Right ventricle myocardium superior (tissue), 1 donor: Measurements from ENCODE around the gene NOC3L. TPM values are rescaled to one million over a fixed set of nuclear protein-coding genes. Genes with fewer than 3 reads are reported as not detected.
"Not testable (repeated sequence)": the region's sequence is repeated elsewhere in the genome, so short reads cannot be mapped to it uniquely, and the experiment has no call there.

Source experiments
- ATAC-seq: fragments of 200-7000 bp; cut with Tn5 transposase; one replicate; pipeline ENCODE4 v1.9.1; 2020; ENCODE audit warnings: mild to moderate bottlenecking; ENCODE audit not compliant: poor library complexity
- DNase-seq: peaks from one replicate; pipeline ENCODE4 v3.0.0-alpha.2; 2020
- intact Hi-C: fragments of 100-400 bp; cut with DNase I; formaldehyde crosslinking; loops from one replicate; pipeline ENCODE4 v1.11.2; 2022
- long read RNA-seq: library from polyadenylated mRNA; unstranded; transcript quantifications from one replicate; pipeline ENCODE4 v2.0.0, GENCODE V29; 2021
- total RNA-seq: library from RNA; stranded (reverse); fragmentation: NEBNext Ultra II Directional; extraction: Animal tissue kit (Norgen Biotek cat#: 25700); gene quantifications from one replicate; pipeline ENCODE4 v1.2.1, GENCODE V29; 2021
- donor health status: DM: no; HTN: yes; CAD: no; lungs with severe emphysema.

NOC3L gene, protein sequence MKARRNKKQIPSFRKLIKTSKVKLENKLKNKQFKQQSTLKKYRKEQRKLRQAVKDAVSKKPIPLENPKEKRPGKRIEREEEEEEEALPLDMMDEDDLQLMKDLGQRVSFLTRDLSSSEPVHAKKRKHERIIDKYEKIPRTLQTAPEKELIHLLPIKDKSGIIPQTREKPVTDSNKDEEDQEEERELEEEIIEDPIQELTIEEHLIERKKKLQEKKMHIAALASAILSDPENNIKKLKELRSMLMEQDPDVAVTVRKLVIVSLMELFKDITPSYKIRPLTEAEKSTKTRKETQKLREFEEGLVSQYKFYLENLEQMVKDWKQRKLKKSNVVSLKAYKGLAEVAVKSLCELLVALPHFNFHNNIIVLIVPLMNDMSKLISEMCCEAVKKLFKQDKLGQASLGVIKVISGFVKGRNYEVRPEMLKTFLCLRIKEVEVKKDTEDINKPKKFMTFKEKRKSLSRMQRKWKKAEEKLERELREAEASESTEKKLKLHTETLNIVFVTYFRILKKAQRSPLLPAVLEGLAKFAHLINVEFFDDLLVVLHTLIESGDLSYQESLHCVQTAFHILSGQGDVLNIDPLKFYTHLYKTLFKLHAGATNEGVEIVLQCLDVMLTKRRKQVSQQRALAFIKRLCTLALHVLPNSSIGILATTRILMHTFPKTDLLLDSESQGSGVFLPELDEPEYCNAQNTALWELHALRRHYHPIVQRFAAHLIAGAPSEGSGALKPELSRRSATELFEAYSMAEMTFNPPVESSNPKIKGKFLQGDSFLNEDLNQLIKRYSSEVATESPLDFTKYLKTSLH
- 9.3 TPM for total RNA-seq
- long read RNA-seq, transcript NOC3L-201 (21 exons, 3,455 nt) = major isoform, 22 of 25 reads
- long read RNA-seq, partial matches to known transcripts = 0 of 25 reads
- long read RNA-seq, other reads (novel, unspliced or antisense) = 3 of 25 reads

GRCh38 chr10:94362360-94363250 is at the start of gene NOC3L:
NOC3L (minus strand) TSS chr10:94362939; CDS start chr10:94362838, 101 bp downstream.
- peak; percentile 100 for ATAC-seq
- peak; percentile 98 for DNase-seq
- intact Hi-C loops = loop anchor here (5.0 kb wide), 2 partner anchors 40 to 80 kb away; partner anchors contain the start of gene TBC1D12

DNA sequence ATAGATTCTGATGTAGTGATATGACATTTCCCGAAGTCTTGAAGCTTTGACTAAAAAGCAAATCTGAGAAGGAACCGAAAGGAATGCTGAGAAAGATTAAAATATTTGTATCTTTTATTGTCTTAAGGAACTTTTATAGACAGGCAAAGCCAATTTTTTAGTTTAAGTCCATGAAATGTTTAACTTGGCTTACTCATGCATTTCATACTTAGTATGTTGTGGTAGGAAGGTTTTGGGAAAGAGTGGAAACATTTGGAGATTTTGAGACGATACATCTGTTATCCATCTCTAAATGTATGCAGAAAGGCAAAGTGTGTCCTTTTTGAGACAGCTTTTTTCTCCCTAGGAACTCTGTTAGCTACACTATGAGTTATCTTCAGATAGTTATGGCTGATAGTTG is 49.7 kb upstream of the NOC3L start:
- DNase-seq (no peak), ATAC-seq (no peak)
- intact Hi-C loops = no loop called here

- intact Hi-C loops = no loop called here
- DNase-seq (no peak), ATAC-seq (no peak)
Measured at GRCh38 chr10:94411304-94411703, 48.6 kb upstream of the NOC3L start.

DNA sequence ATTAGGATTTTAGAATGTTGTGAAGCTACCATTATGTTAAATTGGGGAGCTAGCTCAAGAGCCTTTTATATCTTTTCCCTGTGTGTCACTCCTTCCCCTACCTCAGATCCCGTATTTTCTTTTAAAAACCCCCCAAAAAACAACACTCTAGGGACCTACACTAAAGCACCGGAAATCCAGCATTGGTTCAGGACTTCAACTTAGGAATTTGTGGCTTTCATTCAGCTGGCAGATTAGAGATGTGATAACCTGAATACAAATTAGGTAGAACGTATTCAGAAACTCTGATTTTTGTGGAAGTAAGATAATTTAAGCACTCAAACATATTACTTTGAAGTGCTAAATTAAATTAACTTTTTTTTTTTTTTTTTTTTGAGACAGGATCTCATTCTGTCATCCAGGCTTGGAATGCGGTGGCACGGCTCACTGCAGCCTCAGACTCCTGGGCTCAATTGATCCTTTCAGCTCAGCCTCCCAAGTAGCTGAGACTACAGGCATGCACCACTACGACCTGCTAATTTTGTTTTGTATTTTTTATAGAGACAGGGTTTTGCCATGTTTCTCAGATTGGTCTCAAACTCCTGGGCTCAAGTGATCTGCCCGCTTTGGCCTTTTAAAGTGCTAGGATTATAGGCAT is 46.4 kb upstream of the NOC3L start:
- DNase-seq (no peak), ATAC-seq (no peak)
- intact Hi-C loops = no loop called here

- intact Hi-C loops = no loop called here
- DNase-seq (no peak), ATAC-seq (no peak)
Measured at GRCh38 chr10:94407668-94408067, 44.9 kb upstream of the NOC3L start.

DNA sequence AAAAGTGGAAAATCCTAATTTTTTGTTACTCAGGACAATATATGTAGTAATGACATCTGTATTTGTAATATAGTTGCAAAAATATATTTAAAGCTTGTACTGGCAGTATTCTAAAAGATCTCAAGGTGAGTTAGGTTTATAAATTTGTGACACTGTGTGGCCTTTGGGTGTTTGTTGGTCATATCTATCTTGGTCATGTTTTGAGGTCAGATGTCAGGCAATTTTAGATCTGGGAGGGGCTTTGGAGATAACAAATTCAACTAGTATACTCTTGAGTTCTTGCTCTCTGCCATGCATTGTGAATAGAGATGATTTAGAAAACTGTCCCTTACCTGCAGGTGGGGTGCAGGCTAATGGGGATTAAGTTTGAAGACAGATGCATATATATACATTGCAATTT is 42.7 kb upstream of the NOC3L start:
- intact Hi-C loops = no loop called here
- DNase-seq (no peak), ATAC-seq (no peak)

- DNase-seq = peak; percentile 73
- intact Hi-C loops = loop anchor here (5.0 kb wide), 1 partner anchor 41 kb away; the partner anchor contains the start of gene NOC3L
- ATAC-seq = peak; percentile 51
Measured at GRCh38 chr10:94403380-94404213, 40.9 kb upstream of the NOC3L start.

GRCh38 chr10:94402843-94403379 is 40.2 kb upstream of the NOC3L start:
- ATAC-seq (peak; percentile 52), DNase-seq (no peak)
- intact Hi-C loops = loop anchor here (5.0 kb wide), 1 partner anchor 41 kb away; the partner anchor contains the start of gene NOC3L

GRCh38 chr10:94402204-94402842 is 39.6 kb upstream of the NOC3L start, which contains the start of gene TBC1D12:
TBC1D12 (plus strand) TSS chr10:94402541; CDS start chr10:94402614, 73 bp downstream.
- DNase-seq = peak; percentile 97
- intact Hi-C loops = loop anchor here (5.0 kb wide), 1 partner anchor 40 kb away; the partner anchor contains the start of gene NOC3L
- ATAC-seq = peak; percentile 98

GRCh38 chr10:94398762-94399161 is 36.0 kb upstream of the NOC3L start:
- DNase-seq (no peak), ATAC-seq (no peak)
- intact Hi-C loops = no loop called here

DNA sequence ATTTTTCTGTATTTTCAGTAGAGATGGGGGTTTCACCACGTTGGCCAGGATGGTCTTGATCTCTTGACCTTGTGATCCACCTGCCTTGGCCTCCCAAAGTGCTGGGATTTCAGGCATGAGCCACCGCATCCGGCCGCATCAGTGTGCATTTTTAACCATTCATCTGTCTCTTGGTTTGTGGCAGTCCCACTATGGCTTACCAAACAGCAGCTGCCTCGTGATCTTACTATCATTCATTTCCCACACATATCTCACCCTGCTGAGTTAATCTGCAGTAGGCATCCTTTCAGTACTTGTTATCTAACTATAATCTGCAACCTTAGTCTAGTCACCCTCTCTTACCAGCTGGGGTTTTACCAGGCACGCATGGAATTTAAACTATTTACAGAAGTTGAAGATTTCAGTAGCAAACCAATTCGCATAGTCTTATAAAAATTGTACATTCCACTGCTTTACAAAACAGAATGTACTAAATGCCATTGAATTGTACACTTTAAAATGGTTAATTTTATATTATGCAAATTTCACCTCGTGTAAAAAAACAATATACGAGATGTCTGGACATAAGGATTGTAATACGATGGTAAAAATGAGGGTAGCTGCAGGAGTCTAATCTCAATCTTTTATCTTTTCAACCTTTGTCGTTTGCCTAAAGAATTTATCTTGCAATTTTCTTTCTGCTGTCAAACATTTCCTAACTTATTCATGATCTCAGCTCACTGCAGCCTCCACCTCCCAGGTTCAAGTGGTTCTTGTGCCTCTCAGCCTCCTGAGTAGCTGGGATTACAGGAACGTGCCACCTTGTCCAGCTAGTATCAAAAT is 35.0 kb upstream of the NOC3L start:
- DNase-seq (no peak), ATAC-seq (no peak)
- intact Hi-C loops = no loop called here

DNA sequence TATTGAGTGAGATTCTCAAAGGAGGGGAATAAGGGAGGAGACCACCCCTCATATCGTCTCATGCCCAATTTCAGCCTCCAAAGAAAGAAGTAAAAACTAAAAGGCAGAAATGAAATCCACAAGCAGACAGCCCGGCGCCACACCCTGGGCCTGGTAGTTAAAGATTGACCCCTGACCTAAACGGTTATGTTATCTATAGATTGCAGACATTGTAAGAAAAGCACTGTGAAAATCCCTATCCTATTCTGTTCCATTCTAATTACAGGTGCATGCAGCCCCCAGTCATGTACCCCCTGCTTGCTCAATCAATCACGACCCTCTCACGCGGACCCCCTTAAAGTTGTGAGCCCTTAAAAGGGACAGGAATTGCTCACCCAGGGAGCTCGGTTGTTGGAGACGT is 29.4 kb upstream of the NOC3L start:
- ATAC-seq, intact Hi-C loops, DNase-seq: not testable (repeated sequence)

DNA sequence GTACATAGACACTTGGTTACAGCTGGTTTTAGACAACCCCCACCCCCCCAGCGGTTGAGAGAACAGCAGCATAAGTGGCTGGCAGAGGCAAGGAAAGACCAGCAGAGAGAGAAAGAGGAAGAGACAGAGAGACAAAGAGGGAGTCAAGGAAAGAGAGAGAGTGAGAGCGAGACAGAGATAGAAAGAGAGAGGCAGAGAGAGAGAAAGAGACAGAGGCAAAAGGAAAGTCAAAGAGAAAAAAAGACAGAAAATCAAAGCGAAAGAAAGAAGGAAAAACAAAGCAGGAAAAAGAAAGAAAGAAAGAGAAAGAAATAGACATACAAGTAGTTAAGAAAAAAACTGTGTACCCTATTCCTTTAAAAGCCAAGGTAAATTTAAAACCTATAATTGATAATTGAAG is 23.0 kb upstream of the NOC3L start:
- intact Hi-C loops, DNase-seq, ATAC-seq: not testable (repeated sequence)

DNA sequence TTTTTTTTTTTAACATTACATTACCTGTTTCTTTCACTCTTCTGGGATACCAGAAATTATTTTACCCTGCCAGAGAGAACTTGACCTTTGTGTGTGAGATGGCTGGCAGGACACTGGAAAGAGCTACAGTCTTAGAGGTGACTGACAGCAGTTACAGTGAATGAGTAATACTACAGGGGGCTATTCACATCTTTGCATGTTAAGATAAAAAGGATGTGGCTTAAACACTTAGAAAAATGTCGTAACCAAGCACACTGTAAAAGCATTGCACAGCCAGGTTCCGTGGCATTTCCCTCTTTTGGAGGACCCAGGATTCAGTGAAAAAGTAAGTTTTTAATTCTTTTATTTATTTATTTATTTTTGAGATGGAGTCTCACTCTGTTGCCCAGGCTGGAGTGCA is 20.8 kb upstream of the NOC3L start:
- ATAC-seq (no peak), DNase-seq (no peak)
- intact Hi-C loops = no loop called here

GRCh38 chr10:94376865-94377264 is 14.1 kb upstream of the NOC3L start:
- intact Hi-C loops = no loop called here
- DNase-seq (no peak), ATAC-seq (no peak)
